ENCODE measurements around the gene ASCL2.

The ASCL2 gene

GRCh38 chr11:2229713-2230297 is 40.6 kb downstream of the ASCL2 start:
- H3K27me3 ChIP-seq (ENCODE audit: insufficient read depth, low read depth, severe bottlenecking), result peaks cover 34% of the 10 kb centered on the region
- DNase-seq, result no peak
- peaks cover 14% of the 10 kb centered on the region for H3K9me3 ChIP-seq (ENCODE audit: severe bottlenecking)
- no peak overlapping the region for H3K27ac ChIP-seq
- H3K36me3 ChIP-seq, result no peaks in the 10 kb centered on the region
- TF ChIP-seq, protein P1, sequence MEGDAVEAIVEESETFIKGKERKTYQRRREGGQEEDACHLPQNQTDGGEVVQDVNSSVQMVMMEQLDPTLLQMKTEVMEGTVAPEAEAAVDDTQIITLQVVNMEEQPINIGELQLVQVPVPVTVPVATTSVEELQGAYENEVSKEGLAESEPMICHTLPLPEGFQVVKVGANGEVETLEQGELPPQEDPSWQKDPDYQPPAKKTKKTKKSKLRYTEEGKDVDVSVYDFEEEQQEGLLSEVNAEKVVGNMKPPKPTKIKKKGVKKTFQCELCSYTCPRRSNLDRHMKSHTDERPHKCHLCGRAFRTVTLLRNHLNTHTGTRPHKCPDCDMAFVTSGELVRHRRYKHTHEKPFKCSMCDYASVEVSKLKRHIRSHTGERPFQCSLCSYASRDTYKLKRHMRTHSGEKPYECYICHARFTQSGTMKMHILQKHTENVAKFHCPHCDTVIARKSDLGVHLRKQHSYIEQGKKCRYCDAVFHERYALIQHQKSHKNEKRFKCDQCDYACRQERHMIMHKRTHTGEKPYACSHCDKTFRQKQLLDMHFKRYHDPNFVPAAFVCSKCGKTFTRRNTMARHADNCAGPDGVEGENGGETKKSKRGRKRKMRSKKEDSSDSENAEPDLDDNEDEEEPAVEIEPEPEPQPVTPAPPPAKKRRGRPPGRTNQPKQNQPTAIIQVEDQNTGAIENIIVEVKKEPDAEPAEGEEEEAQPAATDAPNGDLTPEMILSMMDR (IDR thresholded peaks at IDR 0.05; ENCODE audit: low read depth, low read length), result no peak
- no peak overlapping the region for H3K4me3 ChIP-seq (ENCODE audit: low read depth, low read length)

DNA sequence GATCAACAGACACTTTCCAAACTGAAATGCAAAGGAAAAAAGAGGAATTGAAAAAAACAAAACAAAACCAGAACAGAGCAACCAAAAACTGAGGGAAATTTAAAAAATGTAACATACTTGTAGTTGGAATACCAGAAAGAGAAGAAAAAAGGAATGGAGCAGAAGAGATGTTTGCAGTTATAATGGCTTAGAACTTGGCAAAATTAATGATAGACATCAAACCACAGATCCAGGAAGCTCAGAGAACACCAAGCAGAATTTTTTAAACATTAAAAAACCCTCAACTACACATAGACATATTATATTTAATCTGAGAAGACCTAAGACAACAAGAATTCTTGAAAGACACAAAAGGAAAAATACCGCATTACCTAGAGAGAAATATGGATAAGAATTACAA is 46.1 kb downstream of the ASCL2 start:
- TF ChIP-seq, protein P1 (IDR thresholded peaks at IDR 0.05; ENCODE audit: low read depth, low read length), result no peak
- DNase-seq, result no peak
- Histone ChIP-seq H3K9me3 (ENCODE audit: severe bottlenecking) (peaks cover 5% of the 10 kb centered on the region), H3K27me3 (ENCODE audit: insufficient read depth, low read depth, severe bottlenecking) (peaks cover 19% of the 10 kb centered on the region), H3K36me3 (no peaks in the 10 kb centered on the region), H3K27ac (no peak overlapping the region), H3K4me3 (ENCODE audit: low read depth, low read length) (no peak overlapping the region)

GRCh38 chr11:2223153-2223794 is 47.1 kb downstream of the ASCL2 start:
- H3K27me3 ChIP-seq (ENCODE audit: insufficient read depth, low read depth, severe bottlenecking), result peaks cover 16% of the 10 kb centered on the region
- H3K36me3 ChIP-seq, result no peaks in the 10 kb centered on the region
- TF ChIP-seq, protein P1 (IDR thresholded peaks at IDR 0.05; ENCODE audit: low read depth, low read length), result no peak
- H3K4me3 ChIP-seq (ENCODE audit: low read depth, low read length), result no peak overlapping the region
- no peak for DNase-seq
- H3K9me3 ChIP-seq (ENCODE audit: severe bottlenecking), result peaks cover 5% of the 10 kb centered on the region
- no peak overlapping the region for H3K27ac ChIP-seq

DNA sequence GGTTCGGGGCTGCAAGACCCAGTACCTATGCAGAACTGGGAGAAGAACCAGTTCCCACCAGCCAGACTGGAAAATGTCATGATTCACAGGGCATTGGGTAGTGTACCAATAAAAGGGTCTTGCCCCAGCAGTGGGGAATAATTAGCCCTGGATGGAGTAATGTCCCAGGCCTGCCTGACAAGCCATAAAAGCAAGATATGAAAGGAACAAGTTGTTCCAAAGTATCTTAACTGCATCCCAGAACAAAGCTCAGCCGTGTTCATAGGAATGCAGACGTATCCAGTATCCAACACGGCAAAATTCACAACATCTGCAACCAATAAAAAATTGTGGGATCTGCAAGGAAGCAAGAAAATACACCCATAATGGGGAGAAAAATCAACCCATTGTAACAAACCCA is 47.9 kb downstream of the ASCL2 start:
- Histone ChIP-seq H3K9me3 (ENCODE audit: severe bottlenecking) (peaks cover 5% of the 10 kb centered on the region), H3K4me3 (ENCODE audit: low read depth, low read length) (no peak overlapping the region), H3K36me3 (no peaks in the 10 kb centered on the region), H3K27me3 (ENCODE audit: insufficient read depth, low read depth, severe bottlenecking) (peaks cover 14% of the 10 kb centered on the region), H3K27ac (no peak overlapping the region)
- DNase-seq, result no peak
- TF ChIP-seq, protein P1 (IDR thresholded peaks at IDR 0.05; ENCODE audit: low read depth, low read length), result no peak

DNA sequence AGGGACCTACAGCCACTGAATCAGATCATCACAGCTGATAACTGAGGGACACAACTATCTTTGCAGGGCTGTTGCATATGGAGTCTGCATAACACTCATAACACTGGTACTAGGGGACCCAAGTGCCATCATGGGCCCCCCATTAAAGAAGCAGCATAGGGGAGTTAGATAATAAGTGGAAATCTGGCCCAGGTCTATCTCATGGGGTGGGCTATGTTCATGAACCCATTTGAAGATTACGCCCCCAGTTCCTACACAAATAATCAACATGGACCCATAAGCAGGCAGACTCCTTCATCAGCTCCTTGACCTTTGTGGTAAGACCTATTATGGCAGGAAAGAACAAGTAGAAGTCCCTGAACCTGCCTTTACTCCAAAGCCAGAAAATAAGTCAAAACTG is 48.8 kb downstream of the ASCL2 start:
- Histone ChIP-seq H3K27me3 (ENCODE audit: insufficient read depth, low read depth, severe bottlenecking) (peaks cover 6% of the 10 kb centered on the region), H3K9me3 (ENCODE audit: severe bottlenecking) (no peaks in the 10 kb centered on the region), H3K27ac (no peak overlapping the region), H3K4me3 (ENCODE audit: low read depth, low read length) (no peak overlapping the region), H3K36me3 (no peaks in the 10 kb centered on the region)
- no peak for DNase-seq
- TF ChIP-seq, protein P1 (IDR thresholded peaks at IDR 0.05; ENCODE audit: low read depth, low read length), result no peak

- Histone ChIP-seq H3K36me3 (no peaks in the 10 kb centered on the region), H3K27ac (no peak overlapping the region), H3K27me3 (ENCODE audit: insufficient read depth, low read depth, severe bottlenecking) (peaks cover 5% of the 10 kb centered on the region), H3K9me3 (ENCODE audit: severe bottlenecking) (no peaks in the 10 kb centered on the region), H3K4me3 (ENCODE audit: low read depth, low read length) (no peak overlapping the region)
- peak; percentile 40 for DNase-seq
- TF ChIP-seq, protein P1 (IDR thresholded peaks at IDR 0.05; ENCODE audit: low read depth, low read length), result no peak
These were observed 49.4 kb downstream of the ASCL2 start for GRCh38 chr11:2221024-2221423.
